Measurements from ENCODE around the gene SVBP. TPM values are rescaled to one million over a fixed set of nuclear protein-coding genes. Genes with fewer than 3 reads are reported as not detected.

SVBP gene
- total RNA-seq, 1 donor from 2014 or later, result 48.1 TPM

DNA sequence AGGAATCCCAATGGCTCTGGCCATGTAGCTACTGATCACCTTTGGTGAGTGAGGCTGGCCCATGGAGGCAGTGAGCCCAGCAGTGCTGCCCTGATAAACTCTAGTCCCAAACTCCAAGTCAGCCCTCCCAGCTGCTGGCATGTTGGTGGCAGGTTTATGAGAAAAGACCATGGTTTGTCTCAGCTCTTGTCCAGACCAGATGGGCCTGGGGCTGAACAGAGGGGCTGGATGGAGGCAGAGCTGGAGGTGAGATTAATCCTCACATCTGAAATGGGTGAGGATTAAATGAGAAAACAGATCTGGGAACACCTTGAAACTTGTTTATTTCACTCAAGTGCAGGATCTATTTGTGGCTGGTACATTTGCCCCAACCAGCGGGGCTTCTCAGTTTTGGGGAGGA, 29.2 kb downstream of the SVBP start:
- Mint-ChIP-seq H3K27ac (no peak overlapping the region), H3K4me3 (no peak overlapping the region), H3K9me3 (no peaks in the 10 kb centered on the region), H3K4me1 (no peaks in the 10 kb centered on the region), H3K27me3 (ENCODE audit: low read depth) (no peaks in the 10 kb centered on the region), H3K36me3 (peaks cover 9% of the 10 kb centered on the region)
- TF ChIP-seq, protein P1, sequence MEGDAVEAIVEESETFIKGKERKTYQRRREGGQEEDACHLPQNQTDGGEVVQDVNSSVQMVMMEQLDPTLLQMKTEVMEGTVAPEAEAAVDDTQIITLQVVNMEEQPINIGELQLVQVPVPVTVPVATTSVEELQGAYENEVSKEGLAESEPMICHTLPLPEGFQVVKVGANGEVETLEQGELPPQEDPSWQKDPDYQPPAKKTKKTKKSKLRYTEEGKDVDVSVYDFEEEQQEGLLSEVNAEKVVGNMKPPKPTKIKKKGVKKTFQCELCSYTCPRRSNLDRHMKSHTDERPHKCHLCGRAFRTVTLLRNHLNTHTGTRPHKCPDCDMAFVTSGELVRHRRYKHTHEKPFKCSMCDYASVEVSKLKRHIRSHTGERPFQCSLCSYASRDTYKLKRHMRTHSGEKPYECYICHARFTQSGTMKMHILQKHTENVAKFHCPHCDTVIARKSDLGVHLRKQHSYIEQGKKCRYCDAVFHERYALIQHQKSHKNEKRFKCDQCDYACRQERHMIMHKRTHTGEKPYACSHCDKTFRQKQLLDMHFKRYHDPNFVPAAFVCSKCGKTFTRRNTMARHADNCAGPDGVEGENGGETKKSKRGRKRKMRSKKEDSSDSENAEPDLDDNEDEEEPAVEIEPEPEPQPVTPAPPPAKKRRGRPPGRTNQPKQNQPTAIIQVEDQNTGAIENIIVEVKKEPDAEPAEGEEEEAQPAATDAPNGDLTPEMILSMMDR (IDR thresholded peaks at IDR 0.05; ENCODE audit: unreplicated experiment), result no peak
- DNase-seq (ENCODE audit: low spot score in 2 of 2, unreplicated experiment in 2 of 2), result no peak

DNA sequence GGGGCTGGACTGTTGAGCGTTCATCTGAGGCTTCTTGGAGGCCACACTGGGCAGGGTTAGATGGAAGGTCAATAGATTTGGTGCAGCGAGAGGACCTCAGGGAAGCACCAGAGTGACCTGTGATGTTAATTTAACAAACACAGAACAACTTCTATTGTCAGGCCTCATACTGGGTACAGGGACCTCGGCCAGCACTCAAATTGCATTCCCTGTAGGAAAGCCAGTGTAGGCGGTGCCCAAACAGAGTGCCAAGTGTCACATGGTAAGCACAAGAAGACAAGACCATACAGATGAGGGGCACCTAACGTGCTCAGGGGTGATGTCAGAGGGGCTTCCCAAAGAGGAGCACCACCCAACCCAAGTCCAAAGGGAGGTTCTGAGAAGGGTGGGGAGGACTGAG, 31.1 kb downstream of the SVBP start:
- TF ChIP-seq, protein P1 (IDR thresholded peaks at IDR 0.05; ENCODE audit: unreplicated experiment), result no peak
- H3K27ac Mint-ChIP-seq, result no peak overlapping the region
- DNase-seq (ENCODE audit: low spot score in 2 of 2, unreplicated experiment in 2 of 2), result no peak
- H3K9me3 Mint-ChIP-seq, result no peaks in the 10 kb centered on the region
- no peaks in the 10 kb centered on the region for H3K4me1 Mint-ChIP-seq
- H3K4me3 Mint-ChIP-seq, result no peak overlapping the region
- H3K36me3 Mint-ChIP-seq, result peaks cover 13% of the 10 kb centered on the region
- no peaks in the 10 kb centered on the region for H3K27me3 Mint-ChIP-seq (ENCODE audit: low read depth)

DNA sequence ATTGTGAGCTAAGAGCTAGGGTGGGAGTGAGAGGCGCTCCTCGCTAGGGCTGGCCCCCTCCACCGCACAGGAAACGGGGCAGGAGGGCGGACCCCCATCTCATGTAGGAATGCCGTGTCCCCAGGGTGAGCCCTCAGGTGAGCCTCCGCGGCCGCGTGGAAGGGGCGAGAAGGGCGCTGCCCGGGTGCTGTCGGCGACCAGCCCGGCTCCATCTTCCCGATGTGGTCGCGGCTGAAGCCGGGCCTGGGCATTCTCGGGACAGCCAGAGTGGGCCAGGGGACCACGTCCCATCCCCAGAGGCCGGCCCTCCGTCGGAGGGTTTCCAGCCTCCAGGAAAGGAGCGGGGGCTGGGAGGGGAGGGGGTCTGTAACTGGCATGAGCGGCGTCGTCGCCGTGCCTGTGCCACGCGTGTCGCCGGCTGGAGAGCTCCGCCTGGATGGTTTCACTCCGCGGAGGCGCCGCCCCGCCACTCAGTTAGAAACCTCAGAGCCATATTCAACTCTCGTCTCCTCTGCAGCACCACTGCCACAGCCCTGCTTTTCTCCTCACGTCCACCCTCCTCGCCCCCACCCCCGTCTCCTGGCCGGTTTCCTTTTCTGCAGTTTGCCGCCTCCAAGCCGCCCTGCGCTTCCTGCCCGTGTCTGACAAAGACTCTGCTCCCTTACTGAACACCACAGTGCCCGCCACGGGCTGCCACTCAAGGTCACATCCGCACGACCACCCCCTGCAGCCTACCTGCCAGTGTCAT, 32.1 kb downstream of the SVBP start, which contains the start of gene TMEM269:
Gene TMEM269 (plus strand): TSS at position 46 of the 748 bp plus-strand sequence. CDS start 4,903 bp downstream, outside the sequence.
- no peaks in the 10 kb centered on the region for H3K27me3 Mint-ChIP-seq (ENCODE audit: low read depth)

DNA sequence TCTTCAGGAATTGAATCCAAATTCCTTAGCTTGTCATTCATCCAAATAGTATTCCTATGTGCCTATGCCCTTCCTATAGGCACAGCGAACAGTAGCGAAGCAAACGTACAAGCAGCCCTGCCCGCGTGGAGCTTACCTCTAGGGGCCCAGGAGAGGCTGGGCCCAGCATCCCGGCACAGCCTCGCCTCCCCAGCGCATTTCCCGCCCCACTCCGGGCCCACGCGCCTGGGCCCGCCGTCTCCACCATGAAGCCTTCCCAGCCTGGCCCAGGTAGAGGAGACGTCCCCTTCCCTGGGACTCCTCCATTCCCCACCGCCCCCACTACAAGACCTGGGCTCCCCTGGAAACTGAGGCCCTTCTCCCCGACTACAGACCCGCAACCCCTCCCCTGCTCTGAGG, 32.7 kb downstream of the SVBP start:
- H3K9me3 Mint-ChIP-seq, result no peaks in the 10 kb centered on the region
- H3K36me3 Mint-ChIP-seq, result peaks cover 19% of the 10 kb centered on the region
- H3K27ac Mint-ChIP-seq, result no peak overlapping the region
- TF ChIP-seq, protein P1 (IDR thresholded peaks at IDR 0.05; ENCODE audit: unreplicated experiment), result no peak
- no peaks in the 10 kb centered on the region for H3K27me3 Mint-ChIP-seq (ENCODE audit: low read depth)
- no peak overlapping the region for H3K4me3 Mint-ChIP-seq
- DNase-seq (ENCODE audit: low spot score in 2 of 2, unreplicated experiment in 2 of 2), result no peak
- H3K4me1 Mint-ChIP-seq, result no peaks in the 10 kb centered on the region

More for the DNA sequence above, 32.1 kb downstream of the SVBP start, which contains the start of gene TMEM269:
- no peak within 1 kb of the TSS for H3K4me3 Mint-ChIP-seq
- no peaks in the 10 kb centered on the region for H3K9me3 Mint-ChIP-seq
- no peaks in the 10 kb centered on the region for H3K4me1 Mint-ChIP-seq
- peaks cover 19% of the 10 kb centered on the region for H3K36me3 Mint-ChIP-seq
- TF ChIP-seq, protein P1 (IDR thresholded peaks at IDR 0.05; ENCODE audit: unreplicated experiment), result no peak
- no peak for DNase-seq (ENCODE audit: low spot score in 2 of 2, unreplicated experiment in 2 of 2)
- H3K27ac Mint-ChIP-seq, result peak within 1 kb of the TSS; percentile 21

DNA sequence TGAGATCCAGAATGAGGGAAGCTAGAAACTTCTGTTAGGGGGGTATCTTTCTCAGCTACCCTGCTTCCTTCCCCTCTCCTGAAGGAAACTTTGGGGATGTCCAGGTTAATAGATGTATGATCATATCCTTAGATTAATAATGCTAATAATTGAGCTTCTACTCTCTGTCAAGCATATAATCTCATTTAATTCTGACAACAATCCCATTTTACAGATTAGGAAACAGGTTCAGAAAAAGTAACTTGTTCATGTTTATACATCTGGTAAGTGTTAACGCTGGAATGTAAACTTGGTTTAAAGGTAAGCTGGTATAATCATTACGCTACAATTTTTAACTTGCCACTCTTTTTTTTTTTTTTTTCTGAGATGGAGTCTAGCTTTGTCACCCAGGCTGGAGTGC, 34.1 kb downstream of the SVBP start:
- no peaks in the 10 kb centered on the region for H3K9me3 Mint-ChIP-seq
- no peaks in the 10 kb centered on the region for H3K4me1 Mint-ChIP-seq
- H3K27ac Mint-ChIP-seq, result no peak overlapping the region
- DNase-seq (ENCODE audit: low spot score in 2 of 2, unreplicated experiment in 2 of 2), result no peak
- H3K36me3 Mint-ChIP-seq, result peaks cover 26% of the 10 kb centered on the region
- TF ChIP-seq, protein P1 (IDR thresholded peaks at IDR 0.05; ENCODE audit: unreplicated experiment), result no peak
- H3K4me3 Mint-ChIP-seq, result no peak overlapping the region
- no peaks in the 10 kb centered on the region for H3K27me3 Mint-ChIP-seq (ENCODE audit: low read depth)
